ENCODE results near the gene DNAJC21.

Gene DNAJC21

DNA sequence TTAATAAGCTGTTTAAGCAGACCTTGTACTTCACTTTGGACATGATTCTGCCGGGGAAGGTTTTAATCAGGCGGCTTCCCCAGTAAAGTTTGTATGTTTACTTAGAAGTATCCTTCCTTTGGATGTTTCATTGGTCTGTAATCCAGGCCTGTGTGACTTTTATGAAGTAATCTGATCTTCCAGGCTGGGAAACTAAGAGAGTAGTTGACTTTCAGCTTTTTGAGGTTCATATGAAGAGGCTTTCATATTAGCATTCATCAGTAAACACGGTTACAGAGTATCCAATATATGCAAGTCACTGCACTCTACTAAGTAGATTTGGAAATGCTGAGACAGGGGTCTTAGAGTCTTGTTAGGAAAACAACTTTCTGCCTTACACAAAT is 1.1 kb downstream of the DNAJC21 start:
- TF ChIP-seq, protein P1, sequence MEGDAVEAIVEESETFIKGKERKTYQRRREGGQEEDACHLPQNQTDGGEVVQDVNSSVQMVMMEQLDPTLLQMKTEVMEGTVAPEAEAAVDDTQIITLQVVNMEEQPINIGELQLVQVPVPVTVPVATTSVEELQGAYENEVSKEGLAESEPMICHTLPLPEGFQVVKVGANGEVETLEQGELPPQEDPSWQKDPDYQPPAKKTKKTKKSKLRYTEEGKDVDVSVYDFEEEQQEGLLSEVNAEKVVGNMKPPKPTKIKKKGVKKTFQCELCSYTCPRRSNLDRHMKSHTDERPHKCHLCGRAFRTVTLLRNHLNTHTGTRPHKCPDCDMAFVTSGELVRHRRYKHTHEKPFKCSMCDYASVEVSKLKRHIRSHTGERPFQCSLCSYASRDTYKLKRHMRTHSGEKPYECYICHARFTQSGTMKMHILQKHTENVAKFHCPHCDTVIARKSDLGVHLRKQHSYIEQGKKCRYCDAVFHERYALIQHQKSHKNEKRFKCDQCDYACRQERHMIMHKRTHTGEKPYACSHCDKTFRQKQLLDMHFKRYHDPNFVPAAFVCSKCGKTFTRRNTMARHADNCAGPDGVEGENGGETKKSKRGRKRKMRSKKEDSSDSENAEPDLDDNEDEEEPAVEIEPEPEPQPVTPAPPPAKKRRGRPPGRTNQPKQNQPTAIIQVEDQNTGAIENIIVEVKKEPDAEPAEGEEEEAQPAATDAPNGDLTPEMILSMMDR (conservative IDR thresholded peaks at IDR 0.05; ENCODE audit: low read length), result no peak
- no peak for TF ChIP-seq EZH2phosphoT487 (IDR thresholded peaks at IDR 0.05; ENCODE audit: borderline replicate concordance)
- no peaks in the 10 kb centered on the region for H3K9me2 ChIP-seq (replicated peaks; ENCODE audit: low read depth, low read length)
- H3K4me3 ChIP-seq (ENCODE audit: low read length, poor library complexity, severe bottlenecking), result peak overlapping the region; percentile 93
- peak overlapping the region; percentile 72 for H3K4me2 ChIP-seq (ENCODE audit: low read depth, low read length, poor library complexity, severe bottlenecking)
- peaks cover 32% of the 10 kb centered on the region for H4K20me1 ChIP-seq (ENCODE audit: insufficient read depth, low read length, poor library complexity, severe bottlenecking)
- H3K27me3 ChIP-seq (ENCODE audit: insufficient read depth, low read length, poor library complexity, severe bottlenecking), result no peaks in the 10 kb centered on the region
- H3K79me2 ChIP-seq (ENCODE audit: insufficient read depth, low read length), result peaks cover 54% of the 10 kb centered on the region
- H3K9ac ChIP-seq (ENCODE audit: low read depth, low read length, poor library complexity, severe bottlenecking), result peak overlapping the region; percentile 92
- H3K36me3 ChIP-seq (ENCODE audit: insufficient read depth, low read length), result peaks cover 15% of the 10 kb centered on the region; the same call in 1 of the 2 replicates
- peaks cover 5% of the 10 kb centered on the region; the same call in 1 of the 2 replicates for H3F3A ChIP-seq (ENCODE audit: low read depth)
- H3K9me3 ChIP-seq (ENCODE audit: insufficient read depth, low read depth, low read length), result no peaks in the 10 kb centered on the region
- peaks cover 35% of the 10 kb centered on the region for H3K4me1 ChIP-seq (ENCODE audit: insufficient read depth, low read length, poor library complexity, severe bottlenecking)
- peak overlapping the region; percentile 88 for H2AFZ ChIP-seq (ENCODE audit: low read length)

DNA sequence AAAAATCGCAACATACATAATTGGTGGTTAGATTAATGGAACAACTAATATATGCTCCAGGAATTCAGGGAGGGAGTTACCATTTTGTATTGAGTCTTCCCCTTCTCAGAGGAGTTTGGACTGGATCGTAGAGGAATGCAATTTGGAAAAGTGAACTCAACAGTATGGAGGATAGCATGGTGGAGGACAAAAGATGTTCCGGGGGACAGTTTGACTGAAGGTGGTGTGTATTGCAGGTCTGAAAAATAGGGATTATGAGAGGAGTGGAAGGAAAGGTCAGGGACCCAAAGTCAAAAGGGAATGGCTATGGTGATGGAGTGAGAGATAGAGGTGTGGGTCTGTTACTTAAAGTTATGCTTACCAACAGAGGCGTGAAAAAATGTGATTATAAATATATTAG is 1.5 kb downstream of the DNAJC21 start:
- Histone ChIP-seq H3K4me3 (ENCODE audit: low read length, poor library complexity, severe bottlenecking) (peak overlapping the region; percentile 93), H3K9ac (ENCODE audit: low read depth, low read length, poor library complexity, severe bottlenecking) (peak overlapping the region; percentile 92), H3K27me3 (ENCODE audit: insufficient read depth, low read length, poor library complexity, severe bottlenecking) (no peaks in the 10 kb centered on the region), H3K4me1 (ENCODE audit: insufficient read depth, low read length, poor library complexity, severe bottlenecking) (peaks cover 35% of the 10 kb centered on the region), H2AFZ (ENCODE audit: low read length) (no peak overlapping the region), H3K36me3 (ENCODE audit: insufficient read depth, low read length) (peaks cover 15% of the 10 kb centered on the region; the same call in 1 of the 2 replicates), H3K4me2 (ENCODE audit: low read depth, low read length, poor library complexity, severe bottlenecking) (peak overlapping the region; percentile 72), H4K20me1 (ENCODE audit: insufficient read depth, low read length, poor library complexity, severe bottlenecking) (peaks cover 32% of the 10 kb centered on the region), H3K79me2 (ENCODE audit: insufficient read depth, low read length) (peaks cover 58% of the 10 kb centered on the region), H3K9me3 (ENCODE audit: insufficient read depth, low read depth, low read length) (no peaks in the 10 kb centered on the region), H3K9me2 (replicated peaks; ENCODE audit: low read depth, low read length) (no peaks in the 10 kb centered on the region), H3F3A (ENCODE audit: low read depth) (peaks cover 5% of the 10 kb centered on the region; the same call in 1 of the 2 replicates)
- no peak for TF ChIP-seq EZH2phosphoT487 (IDR thresholded peaks at IDR 0.05; ENCODE audit: borderline replicate concordance)
- TF ChIP-seq, protein P1 (conservative IDR thresholded peaks at IDR 0.05; ENCODE audit: low read length), result no peak

DNA sequence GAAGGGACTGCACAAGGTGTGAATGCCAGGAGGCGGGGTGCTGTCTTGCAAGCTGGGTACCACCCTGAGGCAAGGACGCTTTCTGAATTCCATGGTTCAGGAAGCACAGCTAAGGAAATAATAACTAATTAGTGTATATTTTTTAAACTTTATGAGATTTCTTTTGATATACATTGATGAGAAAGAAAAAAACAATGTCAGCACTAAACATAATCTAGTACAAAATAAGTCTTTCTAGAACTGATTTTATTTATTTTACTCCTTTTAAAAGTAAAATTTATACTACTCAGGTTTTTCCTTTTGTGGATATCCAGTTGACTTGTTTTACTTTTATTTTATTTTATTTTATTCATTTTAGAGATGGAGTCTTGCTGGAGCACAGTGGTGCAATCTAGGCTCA is 3.6 kb downstream of the DNAJC21 start:
- H2AFZ ChIP-seq (ENCODE audit: low read length), result no peak overlapping the region
- H3F3A ChIP-seq (ENCODE audit: low read depth), result no peaks in the 10 kb centered on the region
- peak overlapping the region; percentile 56 for H3K4me3 ChIP-seq (ENCODE audit: low read length, poor library complexity, severe bottlenecking)
- H3K4me2 ChIP-seq (ENCODE audit: low read depth, low read length, poor library complexity, severe bottlenecking), result peak overlapping the region; percentile 72
- no peak overlapping the region for H3K9ac ChIP-seq (ENCODE audit: low read depth, low read length, poor library complexity, severe bottlenecking)
- H3K27me3 ChIP-seq (ENCODE audit: insufficient read depth, low read length, poor library complexity, severe bottlenecking), result no peaks in the 10 kb centered on the region
- peaks cover 35% of the 10 kb centered on the region for H3K4me1 ChIP-seq (ENCODE audit: insufficient read depth, low read length, poor library complexity, severe bottlenecking)
- H3K36me3 ChIP-seq (ENCODE audit: insufficient read depth, low read length), result peaks cover 25% of the 10 kb centered on the region
- H4K20me1 ChIP-seq (ENCODE audit: insufficient read depth, low read length, poor library complexity, severe bottlenecking), result peaks cover 32% of the 10 kb centered on the region
- no peaks in the 10 kb centered on the region for H3K9me3 ChIP-seq (ENCODE audit: insufficient read depth, low read depth, low read length)
- H3K9me2 ChIP-seq (replicated peaks; ENCODE audit: low read depth, low read length), result no peaks in the 10 kb centered on the region
- no peak for TF ChIP-seq EZH2phosphoT487 (IDR thresholded peaks at IDR 0.05; ENCODE audit: borderline replicate concordance)
- TF ChIP-seq, protein P1 (conservative IDR thresholded peaks at IDR 0.05; ENCODE audit: low read length), result no peak
- H3K79me2 ChIP-seq (ENCODE audit: insufficient read depth, low read length), result peaks cover 58% of the 10 kb centered on the region

Measured in Loucy (cell line).